Bronchial epithelial cell (primary cell): Measurements from ENCODE around the gene BTF3. TPM values are rescaled to one million over a fixed set of nuclear protein-coding genes. Genes with fewer than 3 reads are reported as not detected.

Experiments
- DNase-seq: peaks from one replicate; pipeline ENCODE4 v3.0.0-alpha.2; 2010; ENCODE audit warnings: low read depth
- FAIRE-seq: peaks from 2 replicates; lab custom pipeline; 2011; peaks lifted over from hg19 to GRCh38; lab: Jason Lieb, UNC
- H3K27me3 ChIP-seq: 2 replicates; pipeline ENCODE4 v1.5.1; 2011; ENCODE audit warnings: low read length; ENCODE audit not compliant: control insufficient read depth, insufficient read depth
- H3K36me3 ChIP-seq: 2 replicates; pipeline ENCODE4 v1.5.1; 2011; ENCODE audit warnings: low read length; ENCODE audit not compliant: control insufficient read depth, insufficient read depth
- H3K4me3 ChIP-seq: 2 replicates; pipeline ENCODE4 v1.5.1; 2011; ENCODE audit warnings: mild to moderate bottlenecking, low read depth, low read length, control low read depth
- CTCF ChIP-seq: IDR thresholded peaks from 2 replicates; pipeline ENCODE4 v1.5.1; 2011; ENCODE audit warnings: mild to moderate bottlenecking, moderate library complexity, low read length, control low read depth, inconsistent platforms; ENCODE audit not compliant: insufficient read depth, severe bottlenecking
- total RNA-seq: library from RNA; depleted of rRNA; stranded (reverse); fragments of >200 nt; gene quantifications from 2 replicates; pipeline ENCODE4 v1.2.1, GENCODE V29; 2014

Gene BTF3
- total RNA-seq, 1 donor from 2014 or later: 227 TPM

GRCh38 chr5:73525606-73526203, 27.5 kb downstream of the BTF3 start:
- H3K27me3 ChIP-seq: no peaks in the 10 kb centered on the region
- DNase-seq (no peak), FAIRE-seq (no peak)
- no peaks in the 10 kb centered on the region for H3K36me3 ChIP-seq
- H3K4me3 ChIP-seq: no peak overlapping the region
- no peak for TF ChIP-seq CTCF

DNA sequence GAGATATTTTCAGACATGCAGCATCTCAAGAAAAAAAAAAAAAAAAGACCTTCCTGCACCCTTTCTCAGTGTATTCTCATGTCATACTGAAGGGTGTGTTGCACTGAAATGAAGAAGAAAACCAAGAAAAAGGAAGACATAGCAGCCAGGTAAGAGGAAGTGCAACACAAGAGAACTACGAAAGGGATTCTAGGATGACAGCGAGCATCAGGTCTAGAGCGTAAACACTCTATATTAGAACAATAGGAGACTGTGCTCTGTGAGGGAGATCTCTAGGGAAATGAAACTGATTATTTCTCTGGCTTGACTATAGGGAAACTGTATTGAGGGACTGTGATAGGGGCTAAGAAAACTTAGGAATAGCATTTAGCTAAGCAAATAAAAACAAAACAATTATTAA, 30.0 kb downstream of the BTF3 start:
- no peak for TF ChIP-seq CTCF
- no peaks in the 10 kb centered on the region for H3K36me3 ChIP-seq
- FAIRE-seq (no peak), DNase-seq (no peak)
- H3K27me3 ChIP-seq: no peaks in the 10 kb centered on the region
- H3K4me3 ChIP-seq: no peak overlapping the region

DNA sequence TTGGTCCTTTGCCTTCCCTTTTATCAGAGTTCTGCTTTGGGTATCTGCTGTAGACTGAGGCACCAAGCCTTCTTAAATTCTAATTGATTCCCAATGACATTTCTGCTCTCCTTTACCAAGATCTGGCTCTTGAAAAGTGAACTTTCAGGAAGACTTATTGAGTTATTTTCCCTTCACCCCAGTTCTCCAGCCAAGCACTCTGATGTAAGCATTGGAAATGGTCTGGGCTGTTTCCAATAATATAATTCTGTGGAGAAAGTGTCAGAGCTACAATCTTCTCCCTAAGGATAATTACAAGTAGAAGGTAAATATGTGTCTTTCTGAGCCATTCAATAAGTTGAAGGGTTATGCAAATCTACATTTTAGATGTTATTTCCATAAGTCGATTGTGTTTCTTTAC, 30.8 kb downstream of the BTF3 start:
- Histone ChIP-seq H3K4me3 (no peak overlapping the region), H3K36me3 (no peaks in the 10 kb centered on the region), H3K27me3 (no peaks in the 10 kb centered on the region)
- FAIRE-seq (no peak), DNase-seq (no peak)
- no peak for TF ChIP-seq CTCF

DNA sequence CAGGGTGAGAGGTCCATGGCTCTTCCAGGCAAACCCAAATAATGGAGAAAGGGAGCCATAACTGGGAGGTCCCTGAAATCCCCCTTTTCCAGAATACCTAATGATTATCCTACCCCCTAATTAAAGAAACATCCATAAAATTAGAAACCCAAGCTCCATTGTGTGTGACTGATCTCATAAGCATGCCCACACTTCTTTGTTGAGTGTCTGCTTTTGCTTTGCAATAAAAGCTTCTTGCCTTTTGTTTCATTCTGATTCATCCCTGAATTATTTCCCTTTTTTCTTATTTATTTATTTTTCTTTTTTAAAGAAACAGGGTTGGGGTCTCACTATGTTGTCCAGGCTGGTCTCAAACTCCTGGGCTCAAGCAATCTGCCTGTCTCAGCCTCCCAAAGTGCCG, 33.1 kb downstream of the BTF3 start:
- no peak for TF ChIP-seq CTCF
- Histone ChIP-seq H3K27me3 (no peaks in the 10 kb centered on the region), H3K4me3 (no peak overlapping the region), H3K36me3 (no peaks in the 10 kb centered on the region)
- FAIRE-seq: no peak
- no peak for DNase-seq

- no peaks in the 10 kb centered on the region for H3K36me3 ChIP-seq
- no peaks in the 10 kb centered on the region for H3K27me3 ChIP-seq
- TF ChIP-seq CTCF: no peak
- DNase-seq (no peak), FAIRE-seq (no peak)
- no peak overlapping the region for H3K4me3 ChIP-seq
These were observed 34.0 kb downstream of the BTF3 start for GRCh38 chr5:73532195-73532594.

- Histone ChIP-seq H3K4me3 (no peak overlapping the region), H3K36me3 (no peaks in the 10 kb centered on the region), H3K27me3 (no peaks in the 10 kb centered on the region)
- DNase-seq: no peak
- FAIRE-seq: no peak
- TF ChIP-seq CTCF: no peak
These were observed 35.9 kb downstream of the BTF3 start for GRCh38 chr5:73534011-73534644.
